GM21360 (cell line): Measurements from ENCODE around the gene TTC3.
"Not testable (repeated sequence)": the region's sequence is repeated elsewhere in the genome, so short reads cannot be mapped to it uniquely, and the experiment has no call there.

ENCODE experiments used
- ATAC-seq: cut with Tn5 transposase; IDR thresholded peaks from one replicate; pipeline ENCODE4 v1.9.1; 2021; ENCODE audit warnings: mild to moderate bottlenecking, moderate library complexity; ENCODE audit not compliant: unreplicated experiment

TTC3 gene

DNA sequence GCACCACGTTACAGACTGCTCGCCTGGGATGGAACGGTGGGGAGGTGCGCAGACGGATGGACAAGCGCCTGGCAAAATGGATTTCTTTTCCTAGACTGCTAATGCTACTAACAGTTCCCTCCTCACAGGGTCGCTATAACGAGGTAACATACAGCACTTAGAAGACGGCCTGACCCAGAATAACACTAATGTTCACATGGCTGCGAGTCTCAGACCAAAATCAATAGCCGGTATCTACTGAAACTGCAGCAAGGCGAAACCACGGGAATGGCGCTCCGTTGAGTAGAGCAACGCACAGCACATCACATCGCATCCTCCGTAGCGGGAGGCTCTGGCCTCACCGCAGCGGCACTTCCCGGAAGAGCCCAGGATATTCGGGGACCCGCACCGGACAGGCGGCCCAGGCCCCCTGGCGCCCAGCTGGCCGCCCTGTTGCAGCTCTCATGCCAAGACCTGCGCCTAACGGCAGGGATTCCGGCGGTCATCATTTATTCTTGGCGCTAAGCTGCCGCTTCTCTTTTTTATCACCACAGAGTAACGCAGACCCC, 147.5 kb downstream of the TTC3 start:
- peak; percentile 39 for ATAC-seq

DNA sequence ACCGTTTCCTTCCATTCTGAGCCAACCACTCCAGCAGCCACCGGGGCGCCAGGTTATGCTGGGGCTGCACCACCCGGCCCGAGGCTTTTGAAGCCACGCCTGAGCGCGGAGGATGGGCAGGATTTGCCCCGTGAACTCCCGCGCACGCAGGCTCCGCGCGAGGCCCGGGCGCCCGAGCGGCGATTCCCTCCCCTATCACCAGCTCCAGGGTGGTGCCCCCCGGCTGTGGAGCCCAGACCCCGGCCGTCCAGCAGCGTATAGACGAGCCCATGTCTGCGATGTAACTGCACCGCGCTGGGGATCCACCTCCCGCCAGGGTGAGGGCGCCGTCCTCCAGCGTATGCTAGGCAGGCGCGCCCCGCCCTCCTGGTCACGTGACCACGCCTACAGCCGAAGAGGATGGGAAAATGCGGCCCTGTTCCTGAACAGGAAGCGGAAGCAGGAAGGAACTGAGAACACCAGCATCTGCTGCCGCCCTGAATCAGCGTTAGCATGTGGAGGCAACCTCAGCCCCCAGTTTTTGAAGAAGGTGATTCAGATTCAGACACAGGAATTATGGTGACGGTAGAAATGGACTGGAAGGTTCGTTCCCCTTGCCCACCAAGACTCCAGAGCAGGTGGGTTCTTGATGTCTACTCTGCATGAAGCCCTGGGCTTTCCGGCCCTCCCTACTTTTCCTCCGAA, 148.1 kb downstream of the TTC3 start:
- peak; percentile 79 for ATAC-seq

DNA sequence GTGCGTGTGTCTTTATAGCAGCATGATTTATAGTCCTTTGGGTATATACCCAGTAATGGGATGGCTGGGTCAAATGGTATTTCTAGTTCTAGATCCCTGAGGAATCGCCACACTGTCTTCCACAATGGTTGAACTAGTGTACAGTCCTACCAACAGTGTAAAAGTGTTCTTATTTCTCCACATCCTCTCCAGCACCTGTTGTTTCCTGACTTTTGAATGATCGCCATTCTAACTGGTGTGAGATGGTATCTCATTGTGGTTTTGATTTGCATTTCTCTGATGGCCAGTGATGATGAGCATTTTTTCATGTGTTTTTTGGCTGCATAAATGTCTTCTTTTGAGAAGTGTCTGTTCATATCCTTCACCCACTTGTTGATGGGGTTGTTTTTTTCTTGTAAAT, 149.2 kb downstream of the TTC3 start:
- ATAC-seq = not testable (repeated sequence)

GRCh38 chr21:37223804-37224345, 150.8 kb downstream of the TTC3 start:
- ATAC-seq = no peak

- ATAC-seq = no peak
These were observed 152.1 kb downstream of the TTC3 start for GRCh38 chr21:37224861-37225839.

DNA sequence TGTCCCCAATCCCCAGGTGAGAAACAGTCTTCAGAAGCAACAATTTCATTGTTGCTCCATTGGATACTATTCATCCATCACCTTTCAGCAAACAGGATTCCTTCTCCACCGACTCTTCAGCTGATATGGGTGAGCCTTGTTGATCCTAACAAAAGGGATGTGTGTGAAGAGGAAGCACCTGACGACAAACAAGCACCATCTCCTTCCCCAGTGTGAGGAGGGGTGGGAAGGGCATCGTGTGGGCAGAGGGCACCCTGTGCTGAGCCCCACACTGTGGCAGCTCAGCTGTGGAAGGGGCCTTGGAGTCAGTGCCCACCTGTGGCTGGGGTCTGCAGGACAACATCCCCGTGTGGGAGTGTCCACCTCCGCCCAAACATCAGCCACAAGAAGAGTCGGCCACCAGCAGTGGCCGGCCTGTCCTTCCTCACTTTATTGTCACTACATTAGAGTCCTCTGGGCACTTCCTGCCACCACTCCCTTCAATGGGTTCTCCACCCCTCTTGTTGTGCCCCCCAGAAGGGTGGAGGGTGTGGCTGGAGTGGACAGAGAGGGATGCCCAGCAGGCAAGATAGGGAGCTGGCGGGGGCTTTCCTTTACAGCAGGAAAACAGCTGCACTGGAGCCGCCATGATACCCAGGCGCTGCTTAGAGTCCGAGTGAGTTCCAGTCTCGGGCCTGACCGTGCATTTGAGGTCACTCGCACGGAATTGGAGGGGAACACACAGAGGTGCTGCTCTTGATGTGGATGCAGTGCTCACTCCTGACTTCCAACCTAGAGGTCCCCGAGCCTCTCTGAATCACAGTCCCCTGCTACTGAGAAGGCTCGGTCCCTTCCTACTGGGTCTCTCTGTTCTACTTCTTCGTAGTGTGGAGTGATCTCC, 153.2 kb downstream of the TTC3 start:
- ATAC-seq = no peak

GRCh38 chr21:37227071-37228002, 154.3 kb downstream of the TTC3 start:
- ATAC-seq = no peak

- ATAC-seq = no peak
These were observed 154.9 kb downstream of the TTC3 start for GRCh38 chr21:37228003-37228400.

- ATAC-seq = no peak
These were observed 157.7 kb downstream of the TTC3 start for GRCh38 chr21:37230632-37231248.

GRCh38 chr21:37231249-37231645, 158.2 kb downstream of the TTC3 start:
- ATAC-seq = no peak

GRCh38 chr21:37231671-37232070, 158.6 kb downstream of the TTC3 start:
- ATAC-seq = no peak

DNA sequence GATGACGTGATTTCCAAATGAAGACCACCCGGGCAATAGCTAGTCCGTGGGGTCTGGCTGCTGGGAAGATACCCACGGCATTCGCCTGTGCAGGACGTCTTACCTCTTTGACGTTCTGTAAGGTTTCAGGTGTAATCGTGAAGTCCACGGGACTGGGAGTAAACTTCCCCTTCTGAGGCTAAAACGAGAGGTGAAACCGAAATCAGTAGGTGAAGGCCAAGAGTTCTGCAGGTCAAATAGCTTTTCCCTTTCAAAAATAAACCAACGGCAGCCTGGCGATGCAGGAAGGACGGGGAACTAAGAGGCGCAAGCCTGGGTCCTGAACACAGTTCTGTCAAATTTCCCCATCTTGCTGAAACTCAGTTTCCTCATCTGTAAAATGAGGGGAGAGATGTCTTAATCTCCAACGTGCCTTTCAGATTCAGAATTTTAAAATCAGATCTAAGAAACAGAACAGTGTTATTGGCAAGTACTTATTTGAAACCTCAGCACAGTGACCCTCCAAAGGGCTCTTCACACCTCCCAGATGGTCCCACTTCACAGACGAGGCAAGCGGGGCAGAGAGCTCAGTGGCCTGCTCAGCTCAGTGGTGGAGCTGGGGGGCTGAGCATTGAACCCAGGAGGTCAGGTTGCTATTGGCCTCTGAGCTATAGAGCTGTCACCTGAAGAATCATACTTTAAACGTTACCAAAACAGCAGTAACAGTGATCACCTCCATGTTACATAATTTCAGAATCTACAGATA, 159.4 kb downstream of the TTC3 start:
- peak; percentile 62 for ATAC-seq

- ATAC-seq = no peak
These were observed 160.6 kb downstream of the TTC3 start for GRCh38 chr21:37233551-37234146.

DNA sequence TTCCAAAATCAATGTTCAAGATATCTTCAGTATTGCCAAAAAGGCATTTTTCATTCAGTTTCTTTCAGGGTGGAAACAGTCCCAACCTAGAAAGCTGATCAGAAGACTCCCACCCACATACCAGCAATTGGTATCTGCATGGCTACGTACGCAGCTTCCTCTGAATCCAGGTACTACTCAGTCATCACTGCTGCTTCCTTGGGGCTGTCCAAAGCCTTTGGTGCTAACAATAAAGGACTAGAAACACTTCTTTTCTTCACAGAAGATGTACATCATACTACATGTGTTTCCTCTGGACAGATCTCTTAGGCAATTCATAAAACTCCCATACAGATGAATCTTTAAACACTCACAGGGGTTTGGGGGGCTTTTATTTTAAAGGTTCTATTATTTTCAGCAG, 164.3 kb downstream of the TTC3 start:
- no peak for ATAC-seq

GRCh38 chr21:37237764-37238163, 164.7 kb downstream of the TTC3 start:
- ATAC-seq = no peak

GRCh38 chr21:37240978-37241377, 167.9 kb downstream of the TTC3 start:
- no peak for ATAC-seq

DNA sequence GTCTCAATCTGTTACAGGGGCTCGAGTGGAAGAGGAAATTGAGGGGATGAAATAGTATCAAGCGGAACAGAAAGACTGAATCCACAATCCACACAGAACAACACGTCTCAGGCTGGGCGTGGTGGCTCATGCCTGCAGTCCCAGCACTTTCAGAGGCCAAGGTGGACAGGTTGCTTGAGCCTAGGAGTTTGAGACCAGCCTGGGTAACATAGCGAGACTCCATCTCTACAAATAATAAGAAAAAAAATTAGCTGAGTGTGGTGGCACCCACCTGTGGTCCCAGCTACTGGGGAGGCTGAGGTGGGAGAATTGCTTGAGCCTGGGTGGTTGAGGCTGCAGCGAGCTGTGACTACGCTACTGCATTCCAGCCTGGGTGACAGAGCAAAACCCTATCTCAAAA, 168.4 kb downstream of the TTC3 start:
- ATAC-seq = no peak

- ATAC-seq = no peak
These were observed 170.9 kb downstream of the TTC3 start for GRCh38 chr21:37243961-37244360.
